ENCODE measurements around the gene SMIM45.

Gene SMIM45

GRCh38 chr22:41991111-41991510, 39.2 kb downstream of the SMIM45 start:
- no peak overlapping the region for H3K27ac Mint-ChIP-seq
- ChIA-PET POLR2A (no interaction called here), CTCF (no interaction called here)
- H3K4me3 Mint-ChIP-seq, result no peak overlapping the region
- H3K36me3 Mint-ChIP-seq (ENCODE audit: low read depth), result no peaks in the 10 kb centered on the region
- no peak for TF ChIP-seq CTCF (IDR thresholded peaks at IDR 0.05)
- H3K9me3 Mint-ChIP-seq, result no peaks in the 10 kb centered on the region
- no peaks in the 10 kb centered on the region for H3K4me1 Mint-ChIP-seq
- intact Hi-C loops (cut with micrococcal nuclease), result no loop called here
- DNase-seq, result no peak
- no peak for ATAC-seq (ENCODE audit: low read depth)
- peaks cover 10% of the 10 kb centered on the region for H3K27me3 Mint-ChIP-seq

- no peak for DNase-seq
- Mint-ChIP-seq H3K27me3 (peaks cover 9% of the 10 kb centered on the region), H3K9me3 (no peaks in the 10 kb centered on the region), H3K4me3 (no peak overlapping the region), H3K4me1 (no peaks in the 10 kb centered on the region), H3K36me3 (ENCODE audit: low read depth) (no peaks in the 10 kb centered on the region), H3K27ac (no peak overlapping the region)
- intact Hi-C loops (cut with micrococcal nuclease), result no loop called here
- POLR2A ChIA-PET, result interaction anchor here (0.7 kb wide), 1 partner anchor 49 kb away, joined by 3 read pairs; no protein-coding TSS in a partner anchor
- ATAC-seq (ENCODE audit: low read depth), result no peak
- CTCF ChIA-PET, result no interaction called here
- no peak for TF ChIP-seq CTCF (IDR thresholded peaks at IDR 0.05)
These were observed 40.5 kb downstream of the SMIM45 start for GRCh38 chr22:41992496-41992895.

- ATAC-seq (ENCODE audit: low read depth) (no peak), DNase-seq (no peak)
- peaks cover 6% of the 10 kb centered on the region for H3K27me3 Mint-ChIP-seq
- ChIA-PET CTCF (no interaction called here), POLR2A (interaction anchor here (0.9 kb wide), 1 partner anchor 95 kb away, joined by 3 read pairs; the partner anchor contains the start of gene NDUFA6)
- no peaks in the 10 kb centered on the region for H3K9me3 Mint-ChIP-seq
- peaks cover 3% of the 10 kb centered on the region for H3K36me3 Mint-ChIP-seq (ENCODE audit: low read depth)
- peaks cover 22% of the 10 kb centered on the region for H3K4me1 Mint-ChIP-seq
- no peak overlapping the region for H3K4me3 Mint-ChIP-seq
- no peak for TF ChIP-seq CTCF (IDR thresholded peaks at IDR 0.05)
- intact Hi-C loops (cut with micrococcal nuclease), result loop anchor here (5.0 kb wide), 2 partner anchors 37 to 38 kb away; no protein-coding TSS in a partner anchor
- no peak overlapping the region for H3K27ac Mint-ChIP-seq
These were observed 43.3 kb downstream of the SMIM45 start for GRCh38 chr22:41995211-41995610.

GRCh38 chr22:41996826-41997225, 44.9 kb downstream of the SMIM45 start:
- H3K4me3 Mint-ChIP-seq, result no peak overlapping the region
- POLR2A ChIA-PET, result interaction anchor here (1.2 kb wide), 1 partner anchor 83 kb away, joined by 3 read pairs; the partner anchor contains the start of gene SMDT1
- H3K36me3 Mint-ChIP-seq (ENCODE audit: low read depth), result peaks cover 15% of the 10 kb centered on the region

More at GRCh38 chr22:41996826-41997225, 44.9 kb downstream of the SMIM45 start:
- no peak overlapping the region for H3K27ac Mint-ChIP-seq
- ATAC-seq (ENCODE audit: low read depth) (no peak), DNase-seq (no peak)
- intact Hi-C loops (cut with micrococcal nuclease), result loop anchor here (5.0 kb wide), 2 partner anchors 35 to 40 kb away; no protein-coding TSS in a partner anchor
- H3K4me1 Mint-ChIP-seq, result peaks cover 22% of the 10 kb centered on the region
- CTCF ChIA-PET, result no interaction called here
- H3K9me3 Mint-ChIP-seq, result no peaks in the 10 kb centered on the region
- TF ChIP-seq CTCF (IDR thresholded peaks at IDR 0.05), result no peak
- H3K27me3 Mint-ChIP-seq, result peaks cover 2% of the 10 kb centered on the region
